Type B pancreatic cell (in vitro differentiated cells): ENCODE measurements around the gene WBP2NL. TPM values are rescaled to one million over a fixed set of nuclear protein-coding genes. Genes with fewer than 3 reads are reported as not detected.

ENCODE experiments used
- DNase-seq: peaks from one replicate; pipeline ENCODE4 v3.0.0; 2021; ENCODE audit warnings: mixed read lengths; ENCODE audit not compliant: unreplicated experiment; ENCODE audit errors: extremely low spot score
- H3K27ac Mint-ChIP-seq: 2 replicates; pipeline ENCODE4 v1.8.0; 2021; ENCODE audit warnings: mild to moderate bottlenecking, mixed read lengths
- H3K27me3 Mint-ChIP-seq: 2 replicates; pipeline ENCODE4 v1.8.0; 2021; ENCODE audit warnings: mixed read lengths
- H3K36me3 Mint-ChIP-seq: 2 replicates; pipeline ENCODE4 v1.8.0; 2021; ENCODE audit warnings: mixed read lengths
- H3K4me1 Mint-ChIP-seq: one replicate; pipeline ENCODE4 v1.8.0; 2021; ENCODE audit warnings: mixed read lengths; ENCODE audit not compliant: unreplicated experiment
- H3K4me3 Mint-ChIP-seq: 2 replicates; pipeline ENCODE4 v1.8.0; 2021; ENCODE audit warnings: mild to moderate bottlenecking, mixed read lengths
- H3K9me3 Mint-ChIP-seq: 2 replicates; pipeline ENCODE4 v1.8.0; 2021; ENCODE audit warnings: mixed read lengths
- total RNA-seq: library from RNA; stranded (reverse); gene quantifications from 2 replicates; pipeline ENCODE4 v1.2.1, GENCODE V29; 2021; ENCODE audit warnings: low replicate concordance
- TF ChIP-seq, protein P1 (sequence below): fragments of 200-600 bp; sonication (generic); conservative IDR thresholded peaks from 2 replicates; pipeline ENCODE4 v1.5.0; 2021; ENCODE audit warnings: antibody characterized with exemption, mild to moderate bottlenecking

Gene WBP2NL
- total RNA-seq, 1 donor from 2014 or later: not detected

DNA sequence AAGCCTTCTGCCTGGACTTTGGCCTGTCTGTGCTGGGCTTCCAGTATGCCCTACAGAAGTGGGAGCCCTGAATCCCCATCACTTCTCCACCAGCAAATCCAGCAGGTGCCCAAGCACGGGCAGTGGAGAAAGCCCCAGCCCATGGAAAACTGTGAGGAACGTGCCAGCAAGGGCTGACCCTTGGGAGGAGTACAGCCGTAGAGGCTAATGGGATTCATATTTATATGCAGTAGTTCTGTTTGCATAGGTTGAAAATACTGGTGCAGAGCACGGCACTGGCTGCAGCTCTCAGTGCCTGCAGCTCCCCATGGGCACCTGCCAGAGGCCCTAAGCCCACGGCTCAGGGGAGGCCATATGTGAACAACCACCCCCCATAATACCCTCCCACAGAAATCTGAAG is 61.9 kb downstream of the WBP2NL start:
- H3K4me1 Mint-ChIP-seq: no peaks in the 10 kb centered on the region
- H3K36me3 Mint-ChIP-seq: peaks cover 33% of the 10 kb centered on the region
- H3K9me3 Mint-ChIP-seq: peaks cover 14% of the 10 kb centered on the region
- H3K4me3 Mint-ChIP-seq: no peak overlapping the region
- TF ChIP-seq, protein P1, sequence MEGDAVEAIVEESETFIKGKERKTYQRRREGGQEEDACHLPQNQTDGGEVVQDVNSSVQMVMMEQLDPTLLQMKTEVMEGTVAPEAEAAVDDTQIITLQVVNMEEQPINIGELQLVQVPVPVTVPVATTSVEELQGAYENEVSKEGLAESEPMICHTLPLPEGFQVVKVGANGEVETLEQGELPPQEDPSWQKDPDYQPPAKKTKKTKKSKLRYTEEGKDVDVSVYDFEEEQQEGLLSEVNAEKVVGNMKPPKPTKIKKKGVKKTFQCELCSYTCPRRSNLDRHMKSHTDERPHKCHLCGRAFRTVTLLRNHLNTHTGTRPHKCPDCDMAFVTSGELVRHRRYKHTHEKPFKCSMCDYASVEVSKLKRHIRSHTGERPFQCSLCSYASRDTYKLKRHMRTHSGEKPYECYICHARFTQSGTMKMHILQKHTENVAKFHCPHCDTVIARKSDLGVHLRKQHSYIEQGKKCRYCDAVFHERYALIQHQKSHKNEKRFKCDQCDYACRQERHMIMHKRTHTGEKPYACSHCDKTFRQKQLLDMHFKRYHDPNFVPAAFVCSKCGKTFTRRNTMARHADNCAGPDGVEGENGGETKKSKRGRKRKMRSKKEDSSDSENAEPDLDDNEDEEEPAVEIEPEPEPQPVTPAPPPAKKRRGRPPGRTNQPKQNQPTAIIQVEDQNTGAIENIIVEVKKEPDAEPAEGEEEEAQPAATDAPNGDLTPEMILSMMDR: no peak
- peak; percentile 43 for DNase-seq
- no peaks in the 10 kb centered on the region for H3K27me3 Mint-ChIP-seq
- H3K27ac Mint-ChIP-seq: no peak overlapping the region

DNA sequence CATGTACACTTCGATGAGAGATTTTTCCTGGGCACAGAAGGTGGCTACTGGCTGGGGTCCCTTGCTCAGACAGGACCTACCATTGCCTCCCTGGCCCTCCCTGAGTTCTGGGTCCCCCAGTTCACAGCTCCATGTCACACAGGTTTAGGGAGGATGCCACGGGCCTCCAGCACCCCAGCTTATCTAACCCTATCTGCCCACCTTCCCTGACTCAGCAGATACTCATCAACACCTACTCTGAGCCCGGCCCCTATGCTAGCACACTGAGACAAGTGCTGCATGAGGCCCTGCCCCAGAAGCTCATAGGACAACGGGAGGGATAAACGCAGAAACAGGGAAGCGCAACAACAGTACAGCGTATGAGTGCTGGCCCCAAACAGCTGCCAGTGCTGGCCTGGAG is 62.5 kb downstream of the WBP2NL start:
- H3K4me1 Mint-ChIP-seq: no peaks in the 10 kb centered on the region
- H3K9me3 Mint-ChIP-seq: peaks cover 14% of the 10 kb centered on the region
- H3K4me3 Mint-ChIP-seq: no peak overlapping the region
- TF ChIP-seq, protein P1: no peak
- H3K36me3 Mint-ChIP-seq: peaks cover 36% of the 10 kb centered on the region
- DNase-seq: peak; percentile 53
- H3K27me3 Mint-ChIP-seq: no peaks in the 10 kb centered on the region
- H3K27ac Mint-ChIP-seq: no peak overlapping the region

DNA sequence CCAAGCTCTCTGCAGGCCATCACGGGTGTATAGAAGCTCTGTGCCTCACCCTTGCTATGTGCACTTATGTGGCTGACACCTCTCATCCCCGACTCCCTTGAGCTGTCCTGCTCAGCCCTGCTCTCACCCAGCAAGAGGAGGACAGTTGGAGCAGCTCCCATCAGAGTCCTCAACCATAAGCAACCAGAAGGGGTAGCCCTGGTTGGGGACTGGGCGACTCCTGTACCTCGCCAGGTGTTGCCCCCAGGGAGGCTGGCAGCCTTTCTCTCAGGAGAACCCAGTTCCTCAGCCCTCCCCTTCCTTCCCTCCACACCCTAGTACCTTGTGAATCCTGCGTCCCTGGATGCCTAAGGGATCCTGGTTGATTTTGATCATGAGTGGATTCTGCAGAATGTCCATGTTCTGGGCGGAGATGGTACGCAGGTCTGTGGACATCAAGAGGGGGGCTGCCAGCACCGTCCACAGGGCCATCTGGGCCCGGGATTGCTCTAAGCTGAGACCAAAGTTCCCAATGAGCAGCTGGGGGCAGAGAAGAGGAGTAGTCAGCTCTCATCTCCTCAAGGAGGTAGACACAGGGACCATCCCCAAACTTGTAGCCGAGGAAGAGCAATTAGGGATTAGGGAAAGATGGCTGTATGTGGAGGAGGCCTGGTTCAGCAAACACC is 64.0 kb downstream of the WBP2NL start:
- no peak overlapping the region for H3K27ac Mint-ChIP-seq
- no peaks in the 10 kb centered on the region for H3K27me3 Mint-ChIP-seq
- H3K4me1 Mint-ChIP-seq: no peaks in the 10 kb centered on the region
- H3K36me3 Mint-ChIP-seq: peaks cover 33% of the 10 kb centered on the region
- TF ChIP-seq, protein P1: no peak
- peak; percentile 47 for DNase-seq
- H3K9me3 Mint-ChIP-seq: peaks cover 6% of the 10 kb centered on the region
- H3K4me3 Mint-ChIP-seq: no peak overlapping the region

DNA sequence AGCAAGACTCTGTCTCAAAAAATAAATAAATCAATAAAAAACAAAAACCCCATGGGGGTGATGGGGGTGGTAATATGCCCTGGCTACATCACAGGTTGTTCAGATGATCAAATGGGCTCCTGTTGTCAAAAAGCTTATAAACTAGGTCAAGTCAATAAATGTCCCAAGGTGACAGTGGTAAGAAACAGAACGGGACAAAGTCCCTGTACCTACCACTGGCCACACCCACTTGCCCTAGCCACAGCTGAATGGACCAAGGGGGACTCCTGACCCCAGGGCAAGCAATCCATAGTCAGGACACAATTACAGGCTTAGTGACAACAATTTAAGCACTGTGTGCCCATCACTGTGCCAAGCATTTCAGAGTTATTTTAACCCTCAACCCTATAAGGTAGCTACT is 66.0 kb downstream of the WBP2NL start:
- Mint-ChIP-seq H3K36me3 (peaks cover 19% of the 10 kb centered on the region), H3K4me1 (no peaks in the 10 kb centered on the region), H3K9me3 (no peaks in the 10 kb centered on the region), H3K27ac (no peak overlapping the region), H3K27me3 (no peaks in the 10 kb centered on the region), H3K4me3 (no peak overlapping the region)
- TF ChIP-seq, protein P1: no peak
- DNase-seq: peak; percentile 37

DNA sequence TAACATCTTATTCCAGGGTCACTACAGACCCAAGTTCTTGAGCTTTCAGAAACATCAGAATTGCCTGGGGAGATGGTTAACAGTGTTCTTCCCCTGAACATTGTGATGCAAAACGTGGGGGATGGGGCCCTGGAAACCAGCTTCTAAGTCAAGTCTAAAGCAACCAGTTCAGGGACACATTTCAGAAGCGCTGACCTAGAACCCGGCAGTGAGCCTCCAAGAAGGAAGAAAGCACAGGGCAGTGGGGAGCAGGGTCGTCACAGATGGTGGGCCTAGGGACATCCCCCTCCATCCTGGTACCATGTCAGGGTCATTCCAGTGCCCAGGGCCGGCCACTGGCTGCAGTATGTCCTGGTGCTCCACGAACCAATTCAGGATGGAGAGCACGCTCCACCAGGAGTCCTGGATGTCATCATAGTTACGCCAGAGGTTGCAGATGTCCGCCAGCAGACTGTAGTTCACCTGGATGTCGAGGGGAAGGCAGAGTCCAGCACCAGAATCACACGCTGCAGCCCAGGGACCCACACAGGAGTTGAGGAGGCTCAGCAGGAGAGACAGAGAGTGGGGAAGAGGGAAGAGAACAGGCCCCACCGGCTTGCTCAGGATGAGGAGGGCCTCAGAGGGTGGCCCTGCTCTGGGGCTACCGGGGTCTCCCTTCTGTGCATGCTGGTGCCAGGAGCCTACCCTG is 67.0 kb downstream of the WBP2NL start:
- no peak overlapping the region for H3K4me3 Mint-ChIP-seq
- DNase-seq: peak; percentile 58
- H3K27ac Mint-ChIP-seq: peak overlapping the region; percentile 61

More for the DNA sequence above, 67.0 kb downstream of the WBP2NL start:
- Mint-ChIP-seq H3K27me3 (no peaks in the 10 kb centered on the region), H3K9me3 (no peaks in the 10 kb centered on the region), H3K36me3 (peaks cover 17% of the 10 kb centered on the region), H3K4me1 (no peaks in the 10 kb centered on the region)
- TF ChIP-seq, protein P1: no peak
